IMR-90 (cell line): ENCODE measurements around the gene MSI2. TPM values are rescaled to one million over a fixed set of nuclear protein-coding genes. Genes with fewer than 3 reads are reported as not detected.

Experiments
- ATAC-seq: fragments of 200-7000 bp; cut with Tn5 transposase; 2 replicates; pipeline ENCODE4 v1.9.1; 2020; ENCODE audit warnings: low read depth, mild to moderate bottlenecking, moderate library complexity
- BruUV-seq: library from RNA; stranded (reverse); fragments of 400-500 nt; replicated peaks from 2 replicates; lab custom pipeline; 2021; lab: Mats Ljungman, UMichigan
- CTCF ChIA-PET: fragments of 300-600 bp; formaldehyde crosslinking; extraction: SDS; loops from one replicate; lab custom pipeline; 2021; ENCODE audit warnings: antibody characterized with exemption; lab: Yijun Ruan, JAX
- POLR2A ChIA-PET: fragments of 300-600 bp; sonication (Branson Sonifier 250); formaldehyde crosslinking; loops from one replicate; lab custom pipeline; 2022; ENCODE audit warnings: antibody characterized with exemption; ENCODE audit not compliant: unreplicated experiment; lab: Charles Lee
- DNase-seq: peaks from one replicate; pipeline ENCODE4 v3.0.0; 2013
- H2AFZ ChIP-seq: replicated peaks from 2 replicates; pipeline ENCODE3; 2013; ENCODE audit warnings: low read length, mild to moderate bottlenecking; ENCODE audit not compliant: poor library complexity
- H2AK5ac ChIP-seq: 2 replicates; pipeline ENCODE4 v1.6.1; 2013; ENCODE audit warnings: low read depth, low read length, inconsistent platforms
- H2AK9ac ChIP-seq: replicated peaks from 2 replicates; pipeline ENCODE3; 2013; ENCODE audit warnings: mild to moderate bottlenecking, low read depth, low read length, moderate library complexity; ENCODE audit not compliant: poor library complexity
- H2BK120ac ChIP-seq: 2 replicates; pipeline ENCODE4 v1.6.1; 2013; ENCODE audit warnings: low read depth, low read length, inconsistent platforms
- H2BK15ac ChIP-seq: 3 replicates; pipeline ENCODE4 v1.6.1; 2013; ENCODE audit warnings: low read depth, low read length, inconsistent platforms
- H2BK20ac ChIP-seq: 2 replicates; pipeline ENCODE4 v1.6.1; 2013; ENCODE audit warnings: low read depth, mild to moderate bottlenecking, inconsistent platforms, low read length, moderate library complexity
- H2BK5ac ChIP-seq: 2 replicates; pipeline ENCODE4 v1.6.1; 2013; ENCODE audit warnings: mild to moderate bottlenecking, low read depth, low read length, inconsistent platforms; ENCODE audit not compliant: poor library complexity, severe bottlenecking
- H3K14ac ChIP-seq: replicated peaks from 2 replicates; pipeline ENCODE4 v1.6.1; 2013; ENCODE audit warnings: low read depth, low read length, inconsistent platforms
- H3K18ac ChIP-seq: 2 replicates; pipeline ENCODE4 v1.6.1; 2013; ENCODE audit warnings: low read depth, low read length, control low read depth
- H3K23ac ChIP-seq: 2 replicates; pipeline ENCODE4 v1.6.1; 2013; ENCODE audit warnings: low read depth, low read length, inconsistent platforms
- H3K27ac ChIP-seq: 2 replicates; pipeline ENCODE4 v1.5.1; 2013; ENCODE audit warnings: mild to moderate bottlenecking, control low read depth, low read length; ENCODE audit not compliant: insufficient read depth
- H3K27me3 ChIP-seq: 2 replicates; pipeline ENCODE4 v1.6.1; 2013; ENCODE audit warnings: low read length; ENCODE audit not compliant: control insufficient read depth, insufficient read depth
- H3K36me3 ChIP-seq: 2 replicates; pipeline ENCODE4 v1.6.1; 2013; ENCODE audit warnings: low read length, mixed read lengths; ENCODE audit not compliant: control insufficient read depth, insufficient read depth
- H3K4ac ChIP-seq: 2 replicates; pipeline ENCODE4 v1.6.1; 2013; ENCODE audit warnings: low read depth, low read length, inconsistent platforms
- H3K4me1 ChIP-seq: 2 replicates; pipeline ENCODE4 v1.6.1; 2013; ENCODE audit warnings: low read length, mixed read lengths; ENCODE audit not compliant: control insufficient read depth, insufficient read depth
- H3K4me2 ChIP-seq: 2 replicates; pipeline ENCODE4 v1.6.1; 2013; ENCODE audit warnings: low read depth, mild to moderate bottlenecking, control low read depth, low read length, moderate library complexity
- H3K4me3 ChIP-seq: 2 replicates; pipeline ENCODE4 v1.5.1; 2013; ENCODE audit warnings: low read depth, mild to moderate bottlenecking, control low read depth, low read length, moderate library complexity; ENCODE audit not compliant: insufficient read depth
- H3K56ac ChIP-seq: 2 replicates; pipeline ENCODE4 v1.6.1; 2013; ENCODE audit warnings: low read length, inconsistent platforms; ENCODE audit not compliant: insufficient read depth; ENCODE audit errors: extremely low read depth
- H3K79me1 ChIP-seq, 2 experiments: 2 replicates each; pipeline ENCODE4 v1.6.1; 2013; ENCODE audit warnings: low read length in 2 of 2, inconsistent platforms in 1 of 2, low read depth in 1 of 2
- H3K9ac ChIP-seq: 2 replicates; pipeline ENCODE4 v1.6.1; 2013; ENCODE audit warnings: low read depth, low read length, control low read depth
- H3K9me1 ChIP-seq: 2 replicates; pipeline ENCODE4 v1.6.1; 2013; ENCODE audit warnings: low read length, inconsistent platforms; ENCODE audit not compliant: insufficient read depth
- H3K9me3 ChIP-seq: 2 replicates; pipeline ENCODE4 v1.6.1; 2013; ENCODE audit warnings: low read length; ENCODE audit not compliant: control insufficient read depth, insufficient read depth
- H4K20me1 ChIP-seq: 2 replicates; pipeline ENCODE4 v1.6.1; 2013; ENCODE audit warnings: low read length, inconsistent platforms; ENCODE audit not compliant: insufficient read depth
- H4K5ac ChIP-seq: 2 replicates; pipeline ENCODE4 v1.6.1; 2013; ENCODE audit warnings: mild to moderate bottlenecking, low read depth, low read length, control low read depth
- H4K8ac ChIP-seq, 2 experiments: 2 replicates each; pipeline ENCODE4 v1.6.1; 2013; ENCODE audit warnings: low read depth in 2 of 2, low read length in 2 of 2, control low read depth in 1 of 2, inconsistent platforms in 1 of 2
- H4K91ac ChIP-seq: 2 replicates; pipeline ENCODE4 v1.6.1; 2013; ENCODE audit warnings: low read depth, low read length, inconsistent platforms; ENCODE audit not compliant: insufficient read depth
- CEBPB ChIP-seq: IDR thresholded peaks from 2 replicates; pipeline ENCODE4 v1.6.1; 2012; ENCODE audit warnings: low read depth, low read length, improper control_type of control experiment
- RAD21 ChIP-seq: IDR thresholded peaks from 2 replicates; pipeline ENCODE4 v1.6.1; 2012; ENCODE audit warnings: low read length, improper control_type of control experiment
- SMC3 ChIP-seq: fragments of 150-350 bp; IDR thresholded peaks from 2 replicates; pipeline ENCODE4 v1.6.1; 2016; ENCODE audit warnings: low read depth, mild to moderate bottlenecking, antibody characterized with exemption, low read length, moderate library complexity
- WGBS, 2 experiments: methylation state at CpG; one replicate each; pipeline versions ENCODE4 v1.1.5 to v1.1.7; 2013; ENCODE audit warnings: missing lambda C conversion rate in 2 of 2; ENCODE audit not compliant: insufficient read length in 1 of 2; ENCODE audit errors: extremely low coverage in 2 of 2; 5-methylcytosine and 5-hydroxymethylcytosine counted together
- dilution Hi-C: fragments of 300-500 bp; cut with HindIII; formaldehyde crosslinking; loops from one replicate; pipeline ENCODE4 v1.14.3; 2018; ENCODE audit warnings: low sequenced_read_pairs; ENCODE audit not compliant: unreplicated experiment
- in situ Hi-C: fragments of 300-500 bp; cut with MboI; formaldehyde crosslinking; loops from 3 replicates; pipeline ENCODE4 v1.14.3; 2019; ENCODE audit warnings: low sequenced_read_pairs, inconsistent platforms, mixed read lengths
- intact Hi-C: fragments of 100-400 bp; cut with micrococcal nuclease; formaldehyde crosslinking; loops from 2 replicates; pipeline ENCODE4 v1.10.0; 2022
- polyA plus RNA-seq, 3 experiments: library from polyadenylated mRNA; depleted of rRNA; stranded (reverse); fragments of >200 nt; gene quantifications; 2 replicates each; pipeline ENCODE4 v1.2.3, GENCODE V29; 2012; ENCODE audit warnings: low replicate concordance in 1 of 3
- total RNA-seq: library from RNA; depleted of rRNA; stranded (reverse); fragments of >200 nt; gene quantifications from 2 replicates; pipeline ENCODE4 v1.2.3, GENCODE V29; 2012
- TF ChIP-seq, protein P1 (sequence below): fragments of 150-350 bp; IDR thresholded peaks from 2 replicates; pipeline ENCODE4 v1.6.1; 2016; ENCODE audit warnings: low read depth, mild to moderate bottlenecking, low read length, moderate library complexity, borderline replicate concordance
- TF ChIP-seq, protein P2 (sequence below): fragments of 150-350 bp; IDR thresholded peaks from 2 replicates; pipeline ENCODE4 v1.6.1; 2017; ENCODE audit warnings: mild to moderate bottlenecking, antibody characterized with exemption, low read length, low read depth
- TF ChIP-seq, protein P3 (sequence below): conservative IDR thresholded peaks from 2 replicates; pipeline ENCODE4 v1.5.1; 2012; ENCODE audit warnings: mild to moderate bottlenecking, low read depth, low read length, improper control_type of control experiment

Gene MSI2
- total and polyA plus RNA-seq, 2 of the 4 experiments (the other 2 are of a cell fraction): 13.0 to 16.0 TPM

DNA sequence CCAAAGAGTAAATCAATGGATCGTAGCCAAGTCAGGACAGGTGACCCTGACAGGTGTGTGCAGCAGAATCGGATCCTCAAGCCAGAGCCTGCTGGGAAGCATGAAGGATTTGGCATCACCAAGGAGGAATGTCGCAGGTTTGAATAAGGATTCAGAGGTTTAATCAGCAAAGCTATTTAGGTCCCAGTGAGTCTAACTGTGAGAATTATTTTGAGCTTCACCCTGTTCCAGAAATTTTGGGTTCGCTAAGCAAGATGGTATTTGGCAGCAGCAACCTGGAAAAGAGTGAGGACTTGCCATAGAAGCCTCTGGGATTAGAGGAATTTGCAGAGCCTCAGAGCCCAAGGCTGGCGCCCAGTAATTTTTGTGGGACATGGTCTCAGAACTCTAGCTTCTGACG lies 315.7 kb downstream of the MSI2 start:
- H3K79me1 ChIP-seq: no peaks in the 10 kb centered on the region
- H2AK9ac ChIP-seq: no peak overlapping the region
- no peak overlapping the region for H3K14ac ChIP-seq
- in situ Hi-C loops (no loop called here), dilution Hi-C loops (no loop called here), intact Hi-C loops (no loop called here)
- H3K4me3 ChIP-seq: no peak overlapping the region
- H3K27ac ChIP-seq: no peak overlapping the region
- no peaks in the 10 kb centered on the region for H3K9me3 ChIP-seq
- CTCF ChIA-PET: no interaction called here
- H2AFZ ChIP-seq: no peak overlapping the region
- 87% methylated on average over 4 of the region's 6 CpGs; no CpG with 5 or more reads in 1 of the 2 experiments for WGBS, 2 experiments
- H3K36me3 ChIP-seq: no peaks in the 10 kb centered on the region
- no peak for DNase-seq
- H2BK20ac ChIP-seq: no peak overlapping the region
- H3K9ac ChIP-seq: no peak overlapping the region
- no peak overlapping the region for H3K23ac ChIP-seq
- no peak overlapping the region for H3K56ac ChIP-seq
- H2BK15ac ChIP-seq: no peak overlapping the region
- no peaks in the 10 kb centered on the region for H3K27me3 ChIP-seq
- no peak overlapping the region for H2AK5ac ChIP-seq
- TF ChIP-seq CEBPB: no peak
- TF ChIP-seq, protein P1, sequence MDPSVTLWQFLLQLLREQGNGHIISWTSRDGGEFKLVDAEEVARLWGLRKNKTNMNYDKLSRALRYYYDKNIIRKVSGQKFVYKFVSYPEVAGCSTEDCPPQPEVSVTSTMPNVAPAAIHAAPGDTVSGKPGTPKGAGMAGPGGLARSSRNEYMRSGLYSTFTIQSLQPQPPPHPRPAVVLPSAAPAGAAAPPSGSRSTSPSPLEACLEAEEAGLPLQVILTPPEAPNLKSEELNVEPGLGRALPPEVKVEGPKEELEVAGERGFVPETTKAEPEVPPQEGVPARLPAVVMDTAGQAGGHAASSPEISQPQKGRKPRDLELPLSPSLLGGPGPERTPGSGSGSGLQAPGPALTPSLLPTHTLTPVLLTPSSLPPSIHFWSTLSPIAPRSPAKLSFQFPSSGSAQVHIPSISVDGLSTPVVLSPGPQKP: no peak
- TF ChIP-seq, protein P2, sequence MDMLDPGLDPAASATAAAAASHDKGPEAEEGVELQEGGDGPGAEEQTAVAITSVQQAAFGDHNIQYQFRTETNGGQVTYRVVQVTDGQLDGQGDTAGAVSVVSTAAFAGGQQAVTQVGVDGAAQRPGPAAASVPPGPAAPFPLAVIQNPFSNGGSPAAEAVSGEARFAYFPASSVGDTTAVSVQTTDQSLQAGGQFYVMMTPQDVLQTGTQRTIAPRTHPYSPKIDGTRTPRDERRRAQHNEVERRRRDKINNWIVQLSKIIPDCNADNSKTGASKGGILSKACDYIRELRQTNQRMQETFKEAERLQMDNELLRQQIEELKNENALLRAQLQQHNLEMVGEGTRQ: no peak
- TF ChIP-seq, protein P3, sequence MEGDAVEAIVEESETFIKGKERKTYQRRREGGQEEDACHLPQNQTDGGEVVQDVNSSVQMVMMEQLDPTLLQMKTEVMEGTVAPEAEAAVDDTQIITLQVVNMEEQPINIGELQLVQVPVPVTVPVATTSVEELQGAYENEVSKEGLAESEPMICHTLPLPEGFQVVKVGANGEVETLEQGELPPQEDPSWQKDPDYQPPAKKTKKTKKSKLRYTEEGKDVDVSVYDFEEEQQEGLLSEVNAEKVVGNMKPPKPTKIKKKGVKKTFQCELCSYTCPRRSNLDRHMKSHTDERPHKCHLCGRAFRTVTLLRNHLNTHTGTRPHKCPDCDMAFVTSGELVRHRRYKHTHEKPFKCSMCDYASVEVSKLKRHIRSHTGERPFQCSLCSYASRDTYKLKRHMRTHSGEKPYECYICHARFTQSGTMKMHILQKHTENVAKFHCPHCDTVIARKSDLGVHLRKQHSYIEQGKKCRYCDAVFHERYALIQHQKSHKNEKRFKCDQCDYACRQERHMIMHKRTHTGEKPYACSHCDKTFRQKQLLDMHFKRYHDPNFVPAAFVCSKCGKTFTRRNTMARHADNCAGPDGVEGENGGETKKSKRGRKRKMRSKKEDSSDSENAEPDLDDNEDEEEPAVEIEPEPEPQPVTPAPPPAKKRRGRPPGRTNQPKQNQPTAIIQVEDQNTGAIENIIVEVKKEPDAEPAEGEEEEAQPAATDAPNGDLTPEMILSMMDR: no peak
- TF ChIP-seq RAD21: no peak
- TF ChIP-seq SMC3: no peak
- H4K91ac ChIP-seq: no peak overlapping the region
- H3K4ac ChIP-seq: no peak overlapping the region
- BruUV-seq: no TSS peak
- no peak overlapping the region for H2BK120ac ChIP-seq
- no peak overlapping the region for H4K8ac ChIP-seq
- H4K20me1 ChIP-seq: no peaks in the 10 kb centered on the region
- no peak overlapping the region for H3K18ac ChIP-seq
- H3K4me1 ChIP-seq: no peaks in the 10 kb centered on the region
- no peak for ATAC-seq
- H3K4me2 ChIP-seq: no peak overlapping the region
- H4K5ac ChIP-seq: no peak overlapping the region
- POLR2A ChIA-PET: no interaction called here
- H3K9me1 ChIP-seq: no peaks in the 10 kb centered on the region; the same call in 1 of the 2 replicates
- no peak overlapping the region for H2BK5ac ChIP-seq
